Measurements from ENCODE around the gene PARD3. TPM values are rescaled to one million over a fixed set of nuclear protein-coding genes. Genes with fewer than 3 reads are reported as not detected.

Gene PARD3
- total and polyA plus RNA-seq, 10 of the 15 experiments (the other 5 are each of a cell fraction or from before 2014, with no cell fraction given): 2.6 to 43.1 (median 13.9) TPM

DNA sequence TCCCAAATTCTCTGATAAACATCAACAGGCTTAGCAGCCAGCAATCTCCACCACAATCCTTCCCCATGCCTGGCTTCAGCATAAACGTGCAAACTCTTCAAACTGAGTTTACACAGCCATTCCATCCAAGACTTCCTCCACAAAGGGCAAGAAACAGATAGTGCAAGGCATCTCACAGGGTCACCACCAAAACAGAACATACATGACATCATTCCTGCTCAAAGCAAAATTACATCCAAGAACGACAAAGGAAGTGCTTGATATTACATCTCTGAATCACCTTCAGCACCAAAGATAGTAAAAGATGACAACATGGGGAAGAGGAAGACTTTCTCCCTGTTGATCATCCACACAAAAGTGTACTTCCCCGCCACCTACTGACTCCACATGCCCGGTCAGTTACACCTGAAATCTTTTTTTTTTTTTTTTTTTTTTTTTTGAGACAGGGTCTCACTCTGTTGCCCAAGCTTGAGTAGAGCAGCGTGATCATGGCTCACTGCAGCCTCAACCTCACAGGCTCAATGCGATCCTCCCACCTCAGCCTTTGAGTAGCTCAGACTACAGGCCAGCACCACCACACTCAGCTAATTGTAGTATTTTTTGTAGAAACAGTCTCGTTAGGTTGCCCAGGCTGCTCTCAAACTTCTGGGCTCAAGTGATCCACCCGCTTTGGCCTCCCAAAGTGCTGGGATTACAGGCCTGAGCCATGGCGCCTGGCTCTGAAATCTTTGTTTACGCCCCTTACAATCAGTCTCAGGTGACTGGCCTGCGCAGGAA is 127.5 kb downstream of the PARD3 start:
- intact Hi-C loops (cut with micrococcal nuclease; ENCODE audit: unreplicated experiment): no loop called here
- SMC1A ChIA-PET (ENCODE audit: uncharacterized antibody, unreplicated experiment): interaction anchor here (0.6 to 2.1 kb wide), 4 partner anchors 15 to 374 kb away, joined by 3 to 10 read pairs (median 6); no protein-coding TSS in a partner anchor

DNA sequence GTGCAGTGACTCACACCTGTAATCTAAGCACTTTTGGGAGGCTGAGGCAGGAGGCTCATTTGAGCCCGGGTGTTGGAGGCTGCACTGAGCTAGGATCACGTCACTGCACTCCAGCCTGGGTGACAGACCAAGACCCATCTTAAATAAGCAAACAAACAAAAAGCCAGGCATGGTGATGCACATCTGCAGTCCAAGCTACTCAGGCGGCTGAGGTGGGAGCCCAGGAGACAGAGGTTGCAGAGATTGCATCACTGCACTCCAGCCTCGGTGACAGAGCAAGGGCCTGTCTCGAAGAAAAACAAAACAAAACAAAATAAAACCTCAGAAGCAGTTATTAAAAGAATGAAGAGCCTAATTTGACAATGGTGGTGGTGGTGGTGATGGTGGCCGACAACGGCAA is 132.5 kb downstream of the PARD3 start:
- no peak overlapping the region for H3K27ac ChIP-seq (ENCODE audit: control insufficient read depth, insufficient read depth)
- WGBS (ENCODE audit: insufficient coverage, insufficient replicate concordance, low lambda C conversion rate, missing lambda C conversion rate): 49% methylated on average over 7 of the region's 7 CpGs
- ChIA-PET POLR2A (no interaction called here), CTCF (interaction anchor here (0.7 to 2.3 kb wide), 3 partner anchors 21 to 50 kb away, joined by 3 to 15 read pairs (median 5); no protein-coding TSS in a partner anchor), RAD21 (ENCODE audit: unreplicated experiment) (interaction anchor here (2.7 kb wide), 1 partner anchor 42 kb away, joined by 10 read pairs; no protein-coding TSS in a partner anchor), SMC1A (ENCODE audit: uncharacterized antibody, unreplicated experiment) (interaction anchor here (0.6 to 3.2 kb wide), 4 partner anchors 9 to 94 kb away, joined by 3 to 17 read pairs (median 10); no protein-coding TSS in a partner anchor)
- FAIRE-seq (no peak), DNase-seq (ENCODE audit: low read depth, low spot score) (no peak), ATAC-seq (no peak)
- no peaks in the 10 kb centered on the region for H3K27me3 ChIP-seq (replicated peaks in 1 of 2; ENCODE audit: control insufficient read depth in 2 of 2, insufficient read depth in 2 of 2, low read length in 1 of 2)
- no peak overlapping the region for H3K4me2 ChIP-seq (ENCODE audit: control insufficient read depth, insufficient read depth)
- no peaks in the 10 kb centered on the region for H3K4me1 ChIP-seq (ENCODE audit: control insufficient read depth, insufficient read depth, low read length)
- no peaks in the 10 kb centered on the region for H3K36me3 ChIP-seq (ENCODE audit: control insufficient read depth in 2 of 2, insufficient read depth in 2 of 2, low read length in 1 of 2)
- H4K20me1 ChIP-seq (ENCODE audit: control insufficient read depth, insufficient read depth): no peaks in the 10 kb centered on the region
- no TSS peak for BruUV-seq (replicated peaks)
- H2AFZ ChIP-seq (ENCODE audit: control insufficient read depth, low read depth, low read length): no peak overlapping the region
- H3K79me2 ChIP-seq (ENCODE audit: control insufficient read depth, insufficient read depth, low read length): no peaks in the 10 kb centered on the region
- TF ChIP-seq PML (IDR thresholded peaks at IDR 0.05; ENCODE audit: low read length) (no peak), KLF5 (IDR thresholded peaks at IDR 0.05; ENCODE audit: partially characterized antibody) (no peak), SREBF2 (IDR thresholded peaks at IDR 0.05; ENCODE audit: low read length) (no peak), JUNB (IDR thresholded peaks at IDR 0.05) (no peak)
- TF ChIP-seq, protein P1, sequence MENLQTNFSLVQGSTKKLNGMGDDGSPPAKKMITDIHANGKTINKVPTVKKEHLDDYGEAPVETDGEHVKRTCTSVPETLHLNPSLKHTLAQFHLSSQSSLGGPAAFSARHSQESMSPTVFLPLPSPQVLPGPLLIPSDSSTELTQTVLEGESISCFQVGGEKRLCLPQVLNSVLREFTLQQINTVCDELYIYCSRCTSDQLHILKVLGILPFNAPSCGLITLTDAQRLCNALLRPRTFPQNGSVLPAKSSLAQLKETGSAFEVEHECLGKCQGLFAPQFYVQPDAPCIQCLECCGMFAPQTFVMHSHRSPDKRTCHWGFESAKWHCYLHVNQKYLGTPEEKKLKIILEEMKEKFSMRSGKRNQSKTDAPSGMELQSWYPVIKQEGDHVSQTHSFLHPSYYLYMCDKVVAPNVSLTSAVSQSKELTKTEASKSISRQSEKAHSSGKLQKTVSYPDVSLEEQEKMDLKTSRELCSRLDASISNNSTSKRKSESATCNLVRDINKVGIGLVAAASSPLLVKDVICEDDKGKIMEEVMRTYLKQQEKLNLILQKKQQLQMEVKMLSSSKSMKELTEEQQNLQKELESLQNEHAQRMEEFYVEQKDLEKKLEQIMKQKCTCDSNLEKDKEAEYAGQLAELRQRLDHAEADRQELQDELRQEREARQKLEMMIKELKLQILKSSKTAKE (IDR thresholded peaks at IDR 0.05; ENCODE audit: low read depth, poor library complexity, severe bottlenecking): no peak
- no peak overlapping the region for H3K4me3 ChIP-seq
- H3K9me3 ChIP-seq (replicated peaks; ENCODE audit: control insufficient read depth, insufficient read depth, low read length): no peaks in the 10 kb centered on the region
- in situ Hi-C loops (cut with MboI) (no loop called here), intact Hi-C loops (cut with micrococcal nuclease; ENCODE audit: unreplicated experiment) (no loop called here)
- H3K9ac ChIP-seq (ENCODE audit: control insufficient read depth, insufficient read depth, low read length): no peak overlapping the region

More for the DNA sequence above, 127.5 kb downstream of the PARD3 start:
- Histone ChIP-seq H3K4me3 (no peak overlapping the region), H3K9me3 (replicated peaks; ENCODE audit: control insufficient read depth, insufficient read depth, low read length) (no peaks in the 10 kb centered on the region), H3K27me3 (replicated peaks in 1 of 2; ENCODE audit: control insufficient read depth in 2 of 2, insufficient read depth in 2 of 2, low read length in 1 of 2) (no peaks in the 10 kb centered on the region), H3K79me2 (ENCODE audit: control insufficient read depth, insufficient read depth, low read length) (no peaks in the 10 kb centered on the region), H3K36me3 (ENCODE audit: control insufficient read depth in 2 of 2, insufficient read depth in 2 of 2, low read length in 1 of 2) (no peaks in the 10 kb centered on the region), H4K20me1 (ENCODE audit: control insufficient read depth, insufficient read depth) (no peaks in the 10 kb centered on the region), H2AFZ (ENCODE audit: control insufficient read depth, low read depth, low read length) (no peak overlapping the region), H3K27ac (ENCODE audit: control insufficient read depth, insufficient read depth) (no peak overlapping the region), H3K4me1 (ENCODE audit: control insufficient read depth, insufficient read depth, low read length) (no peaks in the 10 kb centered on the region), H3K9ac (ENCODE audit: control insufficient read depth, insufficient read depth, low read length) (no peak overlapping the region), H3K4me2 (ENCODE audit: control insufficient read depth, insufficient read depth) (no peak overlapping the region)
- TF ChIP-seq ATF7 (IDR thresholded peaks at IDR 0.05; ENCODE audit: low read depth) (peak; percentile 62), ETV6 (conservative IDR thresholded peaks at IDR 0.05 in 1 of 2, IDR thresholded peaks at IDR 0.05 in 1 of 2; ENCODE audit: borderline replicate concordance in 1 of 2, low read depth in 1 of 2) (no peak)
- peak; percentile 56 for ATAC-seq
- DNase-seq (ENCODE audit: low read depth, low spot score): no peak
- in situ Hi-C loops (cut with MboI): no loop called here
- CTCF ChIA-PET: interaction anchor here (0.6 to 1.1 kb wide), 2 partner anchors 22 to 31 kb away, joined by 3 to 4 read pairs; no protein-coding TSS in a partner anchor
- 33% methylated on average over 11 of the region's 11 CpGs for WGBS (ENCODE audit: insufficient coverage, insufficient replicate concordance, low lambda C conversion rate, missing lambda C conversion rate)
- BruUV-seq (replicated peaks): no TSS peak
- RAD21 ChIA-PET (ENCODE audit: unreplicated experiment): interaction anchor here (0.9 kb wide), 1 partner anchor 114 kb away, joined by 4 read pairs; no protein-coding TSS in a partner anchor
- no peak for FAIRE-seq
- POLR2A ChIA-PET: interaction anchor here (0.7 to 1.1 kb wide), 2 partner anchors 31 to 89 kb away, joined by 4 read pairs; no protein-coding TSS in a partner anchor

All from GM12878 (cell line).